BJ (cell line): ENCODE results near the gene ABI3. TPM values are rescaled to one million over a fixed set of nuclear protein-coding genes. Genes with fewer than 3 reads are reported as not detected.
"Not testable (repeated sequence)": the region's sequence is repeated elsewhere in the genome, so short reads cannot be mapped to it uniquely, and the experiment has no call there.

ENCODE experiments used
- CTCF ChIA-PET: fragments of 350-600 bp; formaldehyde crosslinking; extraction: SDS; loops from one replicate; lab custom pipeline; 2021; ENCODE audit warnings: antibody characterized with exemption, inconsistent platforms; lab: Yijun Ruan, JAX
- POLR2A ChIA-PET: fragments of 300-600 bp; sonication (Branson Sonifier 250); formaldehyde crosslinking; extraction: SDS; loops from one replicate; lab custom pipeline; 2021; ENCODE audit warnings: antibody characterized with exemption; lab: Charles Lee
- DNase-seq: peaks from one replicate; pipeline ENCODE4 v3.0.0-alpha.2; 2011; ENCODE audit warnings: low read depth
- H3K27me3 ChIP-seq: 2 replicates; pipeline ENCODE4 v1.6.0; 2011; ENCODE audit warnings: low read length; ENCODE audit not compliant: control insufficient read depth, insufficient read depth
- H3K36me3 ChIP-seq: 2 replicates; pipeline ENCODE4 v1.5.1; 2011; ENCODE audit warnings: low read length; ENCODE audit not compliant: control insufficient read depth, insufficient read depth
- H3K4me3 ChIP-seq: 2 replicates; pipeline ENCODE4 v1.5.1; 2011; ENCODE audit warnings: low read depth, mild to moderate bottlenecking, control low read depth, low read length
- polyA plus RNA-seq: library from polyadenylated mRNA; depleted of rRNA; stranded (reverse); fragments of >200 nt; gene quantifications from 2 replicates; pipeline ENCODE4 v1.2.3, GENCODE V29; 2011
- TF ChIP-seq, protein P1 (sequence below): IDR thresholded peaks from 2 replicates; pipeline ENCODE4 v1.5.1; 2011; ENCODE audit warnings: low read depth, mild to moderate bottlenecking, control low read depth, inconsistent platforms, low read length, moderate library complexity; ENCODE audit not compliant: insufficient read depth

Gene ABI3
- polyA plus RNA-seq, 1 experiment, result 1.5 TPM

GRCh38 chr17:49260011-49260816 is 49.7 kb downstream of the ABI3 start:
- ChIA-PET POLR2A (interaction anchor here (0.6 kb wide), 1 partner anchor 1159 kb away, joined by 4 read pairs; no protein-coding TSS in a partner anchor), CTCF (interaction anchor here (0.7 to 2.1 kb wide), 2 partner anchors 20 to 31 kb away, joined by 3 to 12 read pairs; no protein-coding TSS in a partner anchor)
- H3K4me3 ChIP-seq, result peak overlapping the region; percentile 40
- H3K36me3 ChIP-seq, result no peaks in the 10 kb centered on the region
- no peaks in the 10 kb centered on the region for H3K27me3 ChIP-seq
- TF ChIP-seq, protein P1, sequence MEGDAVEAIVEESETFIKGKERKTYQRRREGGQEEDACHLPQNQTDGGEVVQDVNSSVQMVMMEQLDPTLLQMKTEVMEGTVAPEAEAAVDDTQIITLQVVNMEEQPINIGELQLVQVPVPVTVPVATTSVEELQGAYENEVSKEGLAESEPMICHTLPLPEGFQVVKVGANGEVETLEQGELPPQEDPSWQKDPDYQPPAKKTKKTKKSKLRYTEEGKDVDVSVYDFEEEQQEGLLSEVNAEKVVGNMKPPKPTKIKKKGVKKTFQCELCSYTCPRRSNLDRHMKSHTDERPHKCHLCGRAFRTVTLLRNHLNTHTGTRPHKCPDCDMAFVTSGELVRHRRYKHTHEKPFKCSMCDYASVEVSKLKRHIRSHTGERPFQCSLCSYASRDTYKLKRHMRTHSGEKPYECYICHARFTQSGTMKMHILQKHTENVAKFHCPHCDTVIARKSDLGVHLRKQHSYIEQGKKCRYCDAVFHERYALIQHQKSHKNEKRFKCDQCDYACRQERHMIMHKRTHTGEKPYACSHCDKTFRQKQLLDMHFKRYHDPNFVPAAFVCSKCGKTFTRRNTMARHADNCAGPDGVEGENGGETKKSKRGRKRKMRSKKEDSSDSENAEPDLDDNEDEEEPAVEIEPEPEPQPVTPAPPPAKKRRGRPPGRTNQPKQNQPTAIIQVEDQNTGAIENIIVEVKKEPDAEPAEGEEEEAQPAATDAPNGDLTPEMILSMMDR, result no peak
- DNase-seq, result peak; percentile 50

DNA sequence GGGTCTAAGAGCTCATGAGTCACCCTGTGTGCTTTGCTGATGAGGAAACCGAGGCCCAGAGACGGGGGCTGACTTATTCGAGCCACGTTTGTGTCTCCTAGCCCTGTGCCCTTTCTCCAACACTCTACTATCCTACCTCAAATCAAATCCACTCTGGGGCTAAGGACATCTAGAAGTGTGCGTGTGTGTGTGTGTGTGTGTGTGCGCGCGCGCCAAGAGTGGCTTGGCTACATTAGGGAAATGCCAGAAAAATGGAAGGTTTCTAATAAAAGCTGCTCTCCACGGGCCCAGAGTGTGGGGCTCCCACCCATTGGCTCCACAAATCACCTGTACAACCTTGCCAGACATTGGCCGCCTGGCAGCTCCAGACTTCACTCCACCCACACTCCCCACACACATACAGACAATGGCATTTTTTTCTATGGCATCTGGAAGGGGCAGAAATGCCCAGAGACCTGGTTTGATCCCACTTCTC is 50.3 kb downstream of the ABI3 start:
- ChIA-PET CTCF (interaction anchor here (2.1 kb wide), 1 partner anchor 31 kb away, joined by 12 read pairs; no protein-coding TSS in a partner anchor), POLR2A (no interaction called here)
- Histone ChIP-seq H3K27me3 (no peaks in the 10 kb centered on the region), H3K4me3 (peak overlapping the region; percentile 40), H3K36me3 (no peaks in the 10 kb centered on the region)
- DNase-seq, result no peak
- TF ChIP-seq, protein P1, result no peak

DNA sequence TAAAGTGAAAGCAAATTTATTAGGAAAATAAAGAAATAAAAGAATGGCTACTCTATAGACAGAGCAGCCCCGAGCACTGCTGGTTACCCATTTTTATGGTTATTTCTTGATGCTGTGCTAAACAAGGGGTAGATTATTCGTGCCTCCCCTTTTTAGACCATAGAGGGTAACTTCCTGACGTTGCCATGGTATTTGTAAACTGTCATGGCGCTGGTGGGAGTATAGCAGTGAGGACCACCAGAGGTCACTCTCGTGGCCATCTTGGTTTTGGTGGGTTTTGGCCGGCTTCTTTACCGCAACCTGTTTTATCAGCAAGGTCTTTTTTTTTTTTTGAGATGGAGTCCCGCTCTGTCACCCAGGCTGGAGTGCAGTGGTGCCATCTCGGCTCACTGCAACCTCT is 51.0 kb downstream of the ABI3 start:
- H3K36me3 ChIP-seq, DNase-seq, H3K4me3 ChIP-seq, H3K27me3 ChIP-seq, POLR2A ChIA-PET: not testable (repeated sequence)
- CTCF ChIA-PET, result interaction anchor here (2.1 kb wide), 1 partner anchor 30 kb away, joined by 12 read pairs; no protein-coding TSS in a partner anchor

DNA sequence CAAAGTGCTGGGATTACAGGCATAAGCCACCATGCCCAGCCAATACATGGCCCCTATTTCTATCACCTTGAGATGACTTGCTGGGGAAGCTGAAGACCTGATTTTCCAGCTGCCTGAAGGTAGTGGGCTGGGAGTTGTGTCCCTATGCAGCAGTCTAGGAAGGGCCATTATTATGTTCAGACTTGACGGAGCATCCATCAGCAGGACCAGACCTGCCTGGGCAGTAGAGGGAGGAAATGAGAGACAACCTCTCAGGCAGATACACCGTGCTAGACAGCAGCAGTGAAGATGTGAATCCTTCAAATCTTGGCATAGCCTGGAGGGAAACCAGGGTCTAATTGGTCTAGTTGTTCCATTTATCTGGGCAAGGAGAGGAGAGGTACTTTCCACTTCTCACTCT is 55.7 kb downstream of the ABI3 start:
- ChIA-PET POLR2A (no interaction called here), CTCF (no interaction called here)
- TF ChIP-seq, protein P1, result no peak
- H3K36me3 ChIP-seq, result no peaks in the 10 kb centered on the region
- H3K27me3 ChIP-seq, result no peaks in the 10 kb centered on the region; the same call in 1 of the 2 replicates
- DNase-seq, result no peak
- H3K4me3 ChIP-seq, result no peak overlapping the region

- Histone ChIP-seq H3K27me3 (no peaks in the 10 kb centered on the region; the same call in 1 of the 2 replicates), H3K4me3 (no peak overlapping the region), H3K36me3 (no peaks in the 10 kb centered on the region)
- DNase-seq, result no peak
- ChIA-PET POLR2A (no interaction called here), CTCF (interaction anchor here (1.3 kb wide), 1 partner anchor 10 kb away, joined by 4 read pairs; no protein-coding TSS in a partner anchor)
- TF ChIP-seq, protein P1, result no peak
These were observed 57.4 kb downstream of the ABI3 start for GRCh38 chr17:49267912-49268311.
